MM.1S (cell line): Measurements from ENCODE around the gene ARHGAP4.

Experiments
- DNase-seq: peaks from one replicate; pipeline ENCODE4 v3.0.0-alpha.2; 2015
- H2AFZ ChIP-seq: fragments of 300-600 bp; sonication (generic); 2 replicates; pipeline ENCODE4 v1.6.0; 2016; ENCODE audit warnings: antibody characterized with exemption, low read length
- H3F3A ChIP-seq: fragments of 300-600 bp; sonication (generic); 2 replicates; pipeline ENCODE4 v1.6.1; 2016; ENCODE audit warnings: mild to moderate bottlenecking, antibody characterized with exemption, low read length, moderate library complexity, mixed read lengths; ENCODE audit not compliant: insufficient read depth
- H3K27ac ChIP-seq: fragments of 300-600 bp; sonication (generic); 2 replicates; pipeline ENCODE4 v1.5.1; 2016; ENCODE audit warnings: mild to moderate bottlenecking, low read length
- H3K27me3 ChIP-seq: fragments of 300-600 bp; sonication (generic); replicated peaks from 2 replicates; pipeline ENCODE4 v1.6.0; 2016; ENCODE audit warnings: low read length; ENCODE audit not compliant: insufficient read depth
- H3K36me3 ChIP-seq: fragments of 300-600 bp; sonication (generic); replicated peaks from 2 replicates; pipeline ENCODE4 v1.6.1; 2016; ENCODE audit warnings: mild to moderate bottlenecking, low read length, mixed read lengths; ENCODE audit not compliant: insufficient read depth
- H3K4me1 ChIP-seq: fragments of 300-600 bp; sonication (generic); 2 replicates; pipeline ENCODE4 v1.6.1; 2016; ENCODE audit warnings: low read length, mixed read lengths
- H3K4me2 ChIP-seq: fragments of 300-600 bp; sonication (generic); 2 replicates; pipeline ENCODE4 v1.6.0; 2016; ENCODE audit warnings: low read depth, low read length
- H3K4me3 ChIP-seq: fragments of 300-600 bp; sonication (generic); 2 replicates; pipeline ENCODE4 v1.5.1; 2016; ENCODE audit warnings: low read length, mixed read lengths
- H3K79me2 ChIP-seq: fragments of 300-600 bp; sonication (generic); 2 replicates; pipeline ENCODE4 v1.6.1; 2016; ENCODE audit warnings: mixed run types, low read length, mixed read lengths
- H3K9ac ChIP-seq: fragments of 300-600 bp; sonication (generic); 2 replicates; pipeline ENCODE4 v1.6.1; 2016; ENCODE audit warnings: low read length, mixed read lengths
- H3K9me2 ChIP-seq: fragments of 300-600 bp; sonication (generic); replicated peaks from 2 replicates; pipeline ENCODE4 v1.6.1; 2016; ENCODE audit warnings: mild to moderate bottlenecking, low read length, mixed read lengths; ENCODE audit not compliant: insufficient read depth
- H3K9me3 ChIP-seq: fragments of 300-600 bp; sonication (generic); replicated peaks from 2 replicates; pipeline ENCODE4 v1.6.1; 2016; ENCODE audit warnings: mild to moderate bottlenecking, low read length, mixed read lengths; ENCODE audit not compliant: insufficient read depth
- H4K20me1 ChIP-seq: fragments of 300-600 bp; sonication (generic); 2 replicates; pipeline ENCODE4 v1.6.1; 2016; ENCODE audit warnings: mild to moderate bottlenecking, low read length, moderate library complexity, mixed read lengths; ENCODE audit not compliant: insufficient read depth
- EZH2 ChIP-seq: fragments of 300-600 bp; sonication (generic); optimal IDR thresholded peaks from 2 replicates; pipeline ENCODE3; 2017; ENCODE audit warnings: low read depth, mild to moderate bottlenecking, antibody characterized with exemption, low read length, mixed read lengths
- EZH2phosphoT487 ChIP-seq: fragments of 300-600 bp; sonication (generic); IDR thresholded peaks from 2 replicates; pipeline ENCODE4 v1.6.1; 2018; ENCODE audit warnings: antibody characterized with exemption, low read length
- TF ChIP-seq, protein P1 (sequence below): fragments of 300-600 bp; sonication (generic); IDR thresholded peaks from 2 replicates; pipeline ENCODE4 v1.5.1; 2016; ENCODE audit warnings: antibody characterized with exemption, low read length, mixed read lengths

ARHGAP4 gene

DNA sequence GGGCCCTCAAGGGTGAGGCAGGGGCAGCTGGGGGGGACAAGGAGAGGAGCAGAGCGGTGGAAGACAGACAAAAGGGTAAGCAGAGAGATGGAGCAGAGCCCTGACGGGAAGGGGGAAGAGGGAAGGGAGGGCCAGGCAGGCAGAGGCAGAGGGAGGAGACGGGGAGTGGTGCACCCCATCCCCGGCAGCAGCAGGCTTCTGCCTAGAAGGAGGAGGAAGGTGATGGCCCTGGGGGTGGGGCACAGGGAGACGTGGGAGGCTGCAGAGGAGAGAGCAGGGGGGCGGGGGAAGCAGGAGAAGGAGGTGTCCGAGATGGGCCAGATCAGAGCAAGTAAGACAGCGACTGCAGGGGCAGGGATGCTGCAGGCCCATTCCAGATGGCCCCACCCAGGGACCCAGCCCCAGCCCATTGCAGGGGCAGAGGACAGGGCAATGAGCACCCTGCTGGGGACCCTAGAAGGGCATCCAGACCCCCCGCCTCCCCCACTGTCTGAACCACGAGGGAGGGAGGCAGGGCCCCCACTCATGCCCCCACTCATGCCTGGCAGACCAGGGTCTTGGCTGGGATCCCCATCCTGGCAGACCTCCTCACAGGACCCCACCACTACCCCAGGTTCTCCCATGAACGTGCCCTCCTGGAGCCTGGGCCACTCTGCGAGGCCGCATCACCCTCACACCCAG lies 42.8 kb downstream of the ARHGAP4 start:
- H3K27ac ChIP-seq: no peak overlapping the region
- H3K36me3 ChIP-seq: no peaks in the 10 kb centered on the region
- no peaks in the 10 kb centered on the region for H3F3A ChIP-seq
- H3K9ac ChIP-seq: no peak overlapping the region
- no peak overlapping the region for H2AFZ ChIP-seq
- no peaks in the 10 kb centered on the region for H3K4me1 ChIP-seq
- no peak for DNase-seq
- no peak overlapping the region for H3K4me2 ChIP-seq
- H3K27me3 ChIP-seq: peaks cover 51% of the 10 kb centered on the region
- H4K20me1 ChIP-seq: no peaks in the 10 kb centered on the region
- H3K4me3 ChIP-seq: no peak overlapping the region
- no peaks in the 10 kb centered on the region for H3K9me2 ChIP-seq
- TF ChIP-seq EZH2: no peak
- TF ChIP-seq EZH2phosphoT487: no peak
- TF ChIP-seq, protein P1, sequence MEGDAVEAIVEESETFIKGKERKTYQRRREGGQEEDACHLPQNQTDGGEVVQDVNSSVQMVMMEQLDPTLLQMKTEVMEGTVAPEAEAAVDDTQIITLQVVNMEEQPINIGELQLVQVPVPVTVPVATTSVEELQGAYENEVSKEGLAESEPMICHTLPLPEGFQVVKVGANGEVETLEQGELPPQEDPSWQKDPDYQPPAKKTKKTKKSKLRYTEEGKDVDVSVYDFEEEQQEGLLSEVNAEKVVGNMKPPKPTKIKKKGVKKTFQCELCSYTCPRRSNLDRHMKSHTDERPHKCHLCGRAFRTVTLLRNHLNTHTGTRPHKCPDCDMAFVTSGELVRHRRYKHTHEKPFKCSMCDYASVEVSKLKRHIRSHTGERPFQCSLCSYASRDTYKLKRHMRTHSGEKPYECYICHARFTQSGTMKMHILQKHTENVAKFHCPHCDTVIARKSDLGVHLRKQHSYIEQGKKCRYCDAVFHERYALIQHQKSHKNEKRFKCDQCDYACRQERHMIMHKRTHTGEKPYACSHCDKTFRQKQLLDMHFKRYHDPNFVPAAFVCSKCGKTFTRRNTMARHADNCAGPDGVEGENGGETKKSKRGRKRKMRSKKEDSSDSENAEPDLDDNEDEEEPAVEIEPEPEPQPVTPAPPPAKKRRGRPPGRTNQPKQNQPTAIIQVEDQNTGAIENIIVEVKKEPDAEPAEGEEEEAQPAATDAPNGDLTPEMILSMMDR: no peak
- H3K9me3 ChIP-seq: no peaks in the 10 kb centered on the region
- H3K79me2 ChIP-seq: no peaks in the 10 kb centered on the region

DNA sequence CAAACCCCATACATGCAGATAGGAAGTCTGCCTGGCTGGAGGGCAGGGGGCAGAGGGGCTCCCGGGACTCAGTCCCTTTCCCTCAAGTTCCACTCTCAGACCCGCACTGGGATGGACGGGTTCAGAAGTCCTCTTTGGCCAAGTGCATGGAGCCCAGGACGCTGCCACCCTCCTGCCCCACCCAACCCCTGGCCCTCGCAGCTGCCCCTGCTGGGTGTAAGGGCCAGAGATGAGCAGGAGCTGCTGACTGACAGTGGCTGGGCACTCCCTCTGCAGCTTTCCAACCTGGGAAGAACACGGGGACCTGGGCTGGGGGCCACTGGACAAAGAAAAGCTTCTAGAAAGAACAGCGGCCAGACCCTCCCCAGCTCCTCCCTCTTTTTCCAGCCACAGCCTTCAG lies 43.5 kb downstream of the ARHGAP4 start:
- Histone ChIP-seq H3K27me3 (peaks cover 55% of the 10 kb centered on the region), H3F3A (no peaks in the 10 kb centered on the region), H3K4me2 (no peak overlapping the region), H3K9ac (no peak overlapping the region), H3K27ac (no peak overlapping the region), H3K9me3 (no peaks in the 10 kb centered on the region), H2AFZ (no peak overlapping the region), H3K36me3 (no peaks in the 10 kb centered on the region), H3K79me2 (no peaks in the 10 kb centered on the region), H3K4me1 (no peaks in the 10 kb centered on the region), H4K20me1 (no peaks in the 10 kb centered on the region), H3K9me2 (no peaks in the 10 kb centered on the region), H3K4me3 (no peak overlapping the region)
- TF ChIP-seq, protein P1: no peak
- no peak for TF ChIP-seq EZH2phosphoT487
- no peak for TF ChIP-seq EZH2
- no peak for DNase-seq

DNA sequence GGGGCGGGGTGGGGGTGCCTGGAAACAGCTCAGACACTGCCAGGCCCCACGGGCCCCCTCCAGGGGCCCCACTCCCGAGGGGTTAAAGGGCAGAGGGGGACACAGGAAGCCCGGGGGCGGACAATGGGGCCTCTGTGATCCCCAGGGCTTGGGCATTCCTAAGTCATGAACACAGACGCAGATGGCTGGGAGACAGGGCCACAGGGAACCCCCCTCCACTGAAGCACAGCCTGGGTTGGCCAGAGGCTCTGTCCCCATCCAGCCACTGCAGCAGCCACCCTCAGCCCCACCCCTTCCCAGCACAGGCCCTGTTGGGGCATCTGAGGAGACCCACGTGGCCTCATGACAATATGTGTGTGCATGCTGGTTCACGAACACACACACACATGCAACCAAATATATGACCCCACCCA lies 44.0 kb downstream of the ARHGAP4 start:
- Histone ChIP-seq H2AFZ (no peak overlapping the region), H3F3A (no peaks in the 10 kb centered on the region), H3K9me3 (no peaks in the 10 kb centered on the region), H3K4me1 (no peaks in the 10 kb centered on the region), H4K20me1 (no peaks in the 10 kb centered on the region), H3K36me3 (no peaks in the 10 kb centered on the region), H3K27me3 (peaks cover 52% of the 10 kb centered on the region), H3K4me3 (no peak overlapping the region), H3K79me2 (no peaks in the 10 kb centered on the region), H3K27ac (no peak overlapping the region), H3K9ac (no peak overlapping the region), H3K9me2 (no peaks in the 10 kb centered on the region), H3K4me2 (no peak overlapping the region)
- no peak for DNase-seq
- TF ChIP-seq, protein P1: no peak
- no peak for TF ChIP-seq EZH2
- TF ChIP-seq EZH2phosphoT487: no peak
